Measurements from ENCODE around the gene SLC2A4RG.

DNA sequence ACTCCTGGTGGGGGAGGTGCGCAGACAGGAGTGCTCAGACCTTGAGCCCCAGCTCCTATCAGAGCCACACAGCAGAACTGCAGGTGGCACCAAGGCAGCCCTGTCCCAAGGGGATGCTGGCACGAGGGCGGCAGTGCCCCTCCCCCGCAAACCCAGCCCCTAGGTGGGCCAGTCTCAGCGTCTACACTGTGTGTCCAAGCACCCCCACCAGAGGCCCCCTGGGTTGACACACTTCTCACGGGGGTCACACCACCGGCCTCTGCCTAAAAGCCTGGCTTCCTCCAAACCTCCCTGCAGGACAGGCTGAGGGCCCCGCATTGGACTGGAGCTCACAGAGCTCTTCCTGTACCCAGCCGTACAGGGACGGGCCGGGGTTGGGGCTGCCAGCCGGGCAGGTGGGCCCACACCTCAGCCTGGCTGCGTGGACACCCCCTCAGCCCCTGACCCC, 8.1 kb downstream of the SLC2A4RG start:
- no peak for TF ChIP-seq EZH2 (IDR thresholded peaks at IDR 0.05)
- TF ChIP-seq POLR2AphosphoS5 (IDR thresholded peaks at IDR 0.05; ENCODE audit: borderline replicate concordance, low read depth, low read length): no peak
- TF ChIP-seq FOXP2 (optimal IDR thresholded peaks at IDR 0.05; ENCODE audit: control extremely low read depth, extremely low read length, insufficient read depth): no peak

All from SK-N-MC (cell line).